ENCODE measurements around the gene MT1G. TPM values are rescaled to one million over a fixed set of nuclear protein-coding genes. Genes with fewer than 3 reads are reported as not detected.

MT1G gene
- total and polyA plus RNA-seq, 2 experiments from 2014 or later = 184 to 1,014 TPM

- TF ChIP-seq ZNF462 (CRISPR knock-in tag; IDR thresholded peaks at IDR 0.05) = no peak
These were observed 15.7 kb upstream of the MT1G start (continued) for GRCh38 chr16:56683424-56684172.

GRCh38 chr16:56682703-56683397 is 15.0 kb upstream of the MT1G start:
- Mint-ChIP-seq H3K4me1 (peaks cover 24% of the 10 kb centered on the region), H3K9me3 (peaks cover 11% of the 10 kb centered on the region; the same call in 2 of the 3 replicates), H3K27ac (peak overlapping the region; percentile 43; the same call in 1 of the 2 replicates), H3K36me3 (ENCODE audit: low read depth) (peaks cover 40% of the 10 kb centered on the region), H3K27me3 (ENCODE audit: insufficient read depth, low read depth, poor library complexity) (peaks cover 24% of the 10 kb centered on the region), H3K4me3 (peak overlapping the region; percentile 93)
- no peaks in the 10 kb centered on the region for H4K20me1 ChIP-seq (replicated peaks; ENCODE audit: insufficient read depth)
- no peak overlapping the region for H3K27ac ChIP-seq (ENCODE audit: low read depth)
- H3K4me3 ChIP-seq = peak overlapping the region; percentile 86
- peaks cover 14% of the 10 kb centered on the region for H3K79me2 ChIP-seq (replicated peaks; ENCODE audit: insufficient read depth)
- no peak for TF ChIP-seq STAT1 (IDR thresholded peaks at IDR 0.05; ENCODE audit: unreplicated experiment)
- no peak for TF ChIP-seq ETS1 (IDR thresholded peaks at IDR 0.05)
- H3K4me1 ChIP-seq (ENCODE audit: insufficient read depth) = peaks cover 27% of the 10 kb centered on the region
- H3K9me2 ChIP-seq (ENCODE audit: insufficient read depth) = no peaks in the 10 kb centered on the region
- DNase-seq (ENCODE audit: low spot score) (peak; percentile 37), ATAC-seq (peak; percentile 27)
- no peaks in the 10 kb centered on the region for H3K36me3 ChIP-seq (ENCODE audit: insufficient read depth)
- peak overlapping the region; percentile 95 for H2AFZ ChIP-seq
- peak overlapping the region; percentile 96 for H3K4me2 ChIP-seq
- peaks cover 24% of the 10 kb centered on the region for H3K27me3 ChIP-seq (ENCODE audit: insufficient read depth)
- peaks cover 7% of the 10 kb centered on the region; the same call in 1 of the 2 replicates for H3F3A ChIP-seq (replicated peaks; ENCODE audit: low read depth)

Measured in GM23338 (cell line).